B cell (primary cell): ENCODE data around the gene KCTD5.

ENCODE experiments used
- CTCF ChIP-seq: fragments of 200-600 bp; IDR thresholded peaks from one replicate; pipeline ENCODE4 v1.8.0; 2022; ENCODE audit warnings: antibody characterized with exemption, mild to moderate bottlenecking
- EZH2 ChIP-seq: IDR thresholded peaks from 2 replicates; pipeline ENCODE4 v1.6.1; 2012; ENCODE audit warnings: borderline replicate concordance, low read depth, mild to moderate bottlenecking, moderate library complexity, low read length; ENCODE audit not compliant: insufficient read depth, poor library complexity, severe bottlenecking

- TF ChIP-seq CTCF = no peak
- no peak for TF ChIP-seq EZH2
Measured at GRCh38 chr16:2724088-2724676, 41.9 kb downstream of the KCTD5 start.
